Measurements from ENCODE around the gene PCED1B. TPM values are rescaled to one million over a fixed set of nuclear protein-coding genes. Genes with fewer than 3 reads are reported as not detected.
"Not testable (repeated sequence)": the region's sequence is repeated elsewhere in the genome, so short reads cannot be mapped to it uniquely, and the experiment has no call there.

The PCED1B gene
- total RNA-seq, 1 donor from 2014 or later: 0.91 TPM

DNA sequence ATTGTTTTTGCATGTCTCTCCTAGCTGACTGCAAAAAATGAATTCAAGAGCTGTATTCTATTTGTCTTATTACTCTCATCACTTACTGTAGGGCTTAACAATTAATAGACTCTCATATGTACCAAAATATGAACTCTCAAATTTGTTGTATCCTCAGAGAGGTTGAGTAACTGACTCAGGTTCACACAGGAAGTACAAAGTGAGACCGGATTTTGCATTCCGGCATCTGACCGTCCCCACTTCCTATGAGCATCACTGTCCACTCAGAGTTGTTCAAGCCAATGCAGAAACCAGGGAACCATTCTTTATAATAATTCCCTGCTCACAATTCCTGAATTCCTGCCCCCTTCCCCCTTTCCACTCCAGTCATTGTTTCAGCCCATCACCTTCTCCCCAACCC, 113.6 kb downstream of the PCED1B start:
- H3K27ac Mint-ChIP-seq: no peak overlapping the region
- H3K27me3 Mint-ChIP-seq: no peaks in the 10 kb centered on the region
- H3K36me3 Mint-ChIP-seq (ENCODE audit: insufficient read depth): no peaks in the 10 kb centered on the region
- TF ChIP-seq, protein P1, sequence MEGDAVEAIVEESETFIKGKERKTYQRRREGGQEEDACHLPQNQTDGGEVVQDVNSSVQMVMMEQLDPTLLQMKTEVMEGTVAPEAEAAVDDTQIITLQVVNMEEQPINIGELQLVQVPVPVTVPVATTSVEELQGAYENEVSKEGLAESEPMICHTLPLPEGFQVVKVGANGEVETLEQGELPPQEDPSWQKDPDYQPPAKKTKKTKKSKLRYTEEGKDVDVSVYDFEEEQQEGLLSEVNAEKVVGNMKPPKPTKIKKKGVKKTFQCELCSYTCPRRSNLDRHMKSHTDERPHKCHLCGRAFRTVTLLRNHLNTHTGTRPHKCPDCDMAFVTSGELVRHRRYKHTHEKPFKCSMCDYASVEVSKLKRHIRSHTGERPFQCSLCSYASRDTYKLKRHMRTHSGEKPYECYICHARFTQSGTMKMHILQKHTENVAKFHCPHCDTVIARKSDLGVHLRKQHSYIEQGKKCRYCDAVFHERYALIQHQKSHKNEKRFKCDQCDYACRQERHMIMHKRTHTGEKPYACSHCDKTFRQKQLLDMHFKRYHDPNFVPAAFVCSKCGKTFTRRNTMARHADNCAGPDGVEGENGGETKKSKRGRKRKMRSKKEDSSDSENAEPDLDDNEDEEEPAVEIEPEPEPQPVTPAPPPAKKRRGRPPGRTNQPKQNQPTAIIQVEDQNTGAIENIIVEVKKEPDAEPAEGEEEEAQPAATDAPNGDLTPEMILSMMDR (IDR thresholded peaks at IDR 0.05; ENCODE audit: unreplicated experiment): no peak
- no peak overlapping the region for H3K4me3 Mint-ChIP-seq (ENCODE audit: low read depth)
- peaks cover 15% of the 10 kb centered on the region for H3K4me1 Mint-ChIP-seq (ENCODE audit: low read depth)
- DNase-seq (ENCODE audit: low spot score, unreplicated experiment): no peak
- no peaks in the 10 kb centered on the region for H3K9me3 Mint-ChIP-seq (ENCODE audit: low read depth)

DNA sequence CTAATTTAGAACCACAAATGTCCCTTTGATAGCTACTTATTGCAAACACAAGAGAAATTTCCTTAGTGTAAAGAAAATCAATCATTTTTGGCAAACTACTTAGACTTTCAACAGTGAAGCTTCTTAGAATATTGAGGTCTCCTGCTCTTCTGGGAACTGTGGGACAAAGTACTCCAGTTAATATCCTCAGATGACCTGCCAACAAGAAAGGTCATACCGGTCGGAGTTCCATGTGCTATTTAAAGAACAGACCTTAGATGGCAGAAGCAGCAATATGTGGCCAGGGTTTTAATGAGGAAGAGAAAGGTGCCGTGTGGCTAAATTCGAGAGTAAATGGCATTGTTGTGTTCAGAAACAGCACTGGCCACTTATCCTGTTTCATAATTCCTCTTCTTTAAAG, 115.1 kb downstream of the PCED1B start:
- H3K36me3 Mint-ChIP-seq (ENCODE audit: insufficient read depth): no peaks in the 10 kb centered on the region
- peaks cover 13% of the 10 kb centered on the region for H3K4me1 Mint-ChIP-seq (ENCODE audit: low read depth)
- no peaks in the 10 kb centered on the region for H3K9me3 Mint-ChIP-seq (ENCODE audit: low read depth)
- no peak for DNase-seq (ENCODE audit: low spot score, unreplicated experiment)
- no peak overlapping the region for H3K4me3 Mint-ChIP-seq (ENCODE audit: low read depth)
- TF ChIP-seq, protein P1 (IDR thresholded peaks at IDR 0.05; ENCODE audit: unreplicated experiment): no peak
- no peaks in the 10 kb centered on the region for H3K27me3 Mint-ChIP-seq
- no peak overlapping the region for H3K27ac Mint-ChIP-seq

DNA sequence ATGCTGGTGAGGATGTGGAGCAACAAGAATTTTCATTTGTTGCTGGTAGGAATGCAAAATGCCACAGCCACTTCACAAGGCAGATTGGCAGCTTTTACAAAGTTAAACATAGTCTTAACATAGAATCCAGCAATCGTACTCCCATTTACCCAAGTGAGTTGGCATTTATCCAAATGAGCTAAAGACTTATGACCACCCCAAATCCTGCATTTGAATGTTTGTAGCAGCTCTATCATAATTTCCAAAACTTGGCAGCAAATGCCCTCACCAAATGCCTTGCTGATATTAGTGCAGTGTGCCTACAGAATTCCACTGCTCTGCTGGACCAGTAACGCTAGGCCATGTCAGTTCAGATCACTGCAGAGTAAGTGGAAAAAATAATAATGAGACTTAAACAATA, 121.0 kb downstream of the PCED1B start:
- Mint-ChIP-seq H3K4me1 (ENCODE audit: low read depth) (no peaks in the 10 kb centered on the region), H3K9me3 (ENCODE audit: low read depth) (no peaks in the 10 kb centered on the region), H3K36me3 (ENCODE audit: insufficient read depth) (no peaks in the 10 kb centered on the region), H3K27me3 (no peaks in the 10 kb centered on the region), H3K4me3 (ENCODE audit: low read depth) (no peak overlapping the region), H3K27ac (no peak overlapping the region)
- DNase-seq (ENCODE audit: low spot score, unreplicated experiment): no peak
- TF ChIP-seq, protein P1 (IDR thresholded peaks at IDR 0.05; ENCODE audit: unreplicated experiment): no peak

DNA sequence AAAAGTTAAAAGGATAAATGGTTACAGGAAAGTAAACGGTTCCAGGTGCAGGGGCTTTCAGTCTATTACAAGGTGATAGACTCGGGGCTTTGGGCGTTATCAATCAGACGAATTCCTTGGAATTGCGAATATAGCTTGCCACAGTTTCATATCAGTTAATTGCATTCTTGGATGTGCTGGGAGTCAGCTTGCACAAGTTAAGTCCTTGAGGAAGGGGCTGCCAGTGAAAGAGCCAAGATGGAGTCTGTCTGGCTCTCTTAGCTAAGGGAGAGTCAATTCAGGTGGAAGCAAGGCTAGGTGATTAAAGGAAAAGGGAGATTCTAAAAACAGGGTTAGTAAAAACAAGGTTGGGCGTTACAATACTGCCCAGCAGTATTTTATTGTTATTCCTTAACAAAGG, 121.8 kb downstream of the PCED1B start:
- not testable (repeated sequence) for H3K27me3 Mint-ChIP-seq; H3K4me1 Mint-ChIP-seq (ENCODE audit: low read depth); H3K36me3 Mint-ChIP-seq (ENCODE audit: insufficient read depth); H3K27ac Mint-ChIP-seq; H3K9me3 Mint-ChIP-seq (ENCODE audit: low read depth); H3K4me3 Mint-ChIP-seq (ENCODE audit: low read depth); DNase-seq (ENCODE audit: low spot score, unreplicated experiment)

DNA sequence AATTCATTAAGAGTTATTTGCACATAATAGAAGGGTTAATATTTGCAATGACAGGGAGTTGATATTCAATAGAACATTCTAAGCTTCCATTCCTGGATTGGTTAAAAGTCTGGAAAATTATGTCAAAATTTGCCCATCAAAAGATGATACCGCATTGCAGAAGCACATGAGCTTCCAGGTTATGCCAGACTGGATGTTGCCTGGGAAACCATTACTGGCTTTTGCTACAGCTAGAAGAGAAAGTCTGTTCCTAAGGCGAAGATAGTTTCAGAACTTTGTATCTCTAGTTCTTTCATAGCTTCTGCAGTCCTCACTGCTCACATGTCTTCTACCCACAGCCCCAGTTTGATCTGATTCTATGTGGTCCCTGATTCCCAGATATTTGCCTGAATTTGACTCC, 122.8 kb downstream of the PCED1B start:
- Mint-ChIP-seq H3K9me3 (ENCODE audit: low read depth) (no peaks in the 10 kb centered on the region), H3K4me1 (ENCODE audit: low read depth) (peaks cover 1% of the 10 kb centered on the region), H3K27ac (no peak overlapping the region), H3K4me3 (ENCODE audit: low read depth) (no peak overlapping the region), H3K36me3 (ENCODE audit: insufficient read depth) (no peaks in the 10 kb centered on the region), H3K27me3 (no peaks in the 10 kb centered on the region)
- TF ChIP-seq, protein P1 (IDR thresholded peaks at IDR 0.05; ENCODE audit: unreplicated experiment): no peak
- no peak for DNase-seq (ENCODE audit: low spot score, unreplicated experiment)

DNA sequence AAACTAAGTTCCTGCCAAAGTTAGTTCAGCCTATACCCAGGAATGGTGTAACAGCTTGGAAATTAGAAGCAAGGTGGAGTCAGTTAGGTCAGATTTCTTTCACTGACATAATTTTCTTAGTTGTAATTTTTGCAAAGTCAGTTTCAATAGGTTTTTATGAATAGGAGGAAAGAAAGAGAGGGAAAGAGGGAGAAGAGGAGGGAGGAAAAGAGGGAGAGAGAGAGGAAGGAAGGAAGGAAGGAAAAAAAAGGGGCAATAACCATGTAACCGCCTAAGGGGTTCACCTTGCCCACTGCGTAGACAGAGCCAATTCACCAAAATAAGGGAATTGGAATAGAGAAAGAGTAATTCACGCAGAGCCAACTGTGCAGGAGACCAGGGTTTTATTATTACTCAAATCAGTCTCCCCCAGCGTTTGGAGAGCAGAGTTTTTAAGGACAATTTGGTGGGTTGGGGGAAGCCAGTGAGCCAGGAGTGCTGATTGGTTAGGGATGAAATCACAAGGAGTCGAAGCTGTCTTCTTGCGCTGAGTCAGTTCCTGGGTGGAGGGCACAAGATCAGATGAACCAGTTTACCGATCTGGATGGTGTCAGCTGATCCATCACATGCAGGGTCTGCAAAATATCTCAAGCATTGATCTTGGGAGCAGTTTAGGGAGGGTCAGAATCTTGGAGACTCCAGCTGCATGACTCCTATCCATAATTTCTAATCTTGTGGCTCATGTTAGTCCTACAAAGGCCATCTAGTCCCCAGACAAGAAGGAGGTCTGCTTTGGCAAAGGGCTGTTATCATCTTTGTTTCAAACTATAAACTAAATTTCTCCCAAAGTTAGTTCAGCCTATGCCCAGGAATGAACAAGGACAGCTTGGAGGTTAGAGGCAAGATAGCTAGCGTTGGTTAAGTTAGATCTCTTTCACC, 126.4 kb downstream of the PCED1B start:
- H3K27ac Mint-ChIP-seq: no peak overlapping the region
- no peaks in the 10 kb centered on the region for H3K9me3 Mint-ChIP-seq (ENCODE audit: low read depth)
- H3K4me1 Mint-ChIP-seq (ENCODE audit: low read depth): peaks cover 1% of the 10 kb centered on the region
- no peak for DNase-seq (ENCODE audit: low spot score, unreplicated experiment)
- H3K27me3 Mint-ChIP-seq: no peaks in the 10 kb centered on the region
- H3K36me3 Mint-ChIP-seq (ENCODE audit: insufficient read depth): no peaks in the 10 kb centered on the region
- no peak overlapping the region for H3K4me3 Mint-ChIP-seq (ENCODE audit: low read depth)
- TF ChIP-seq, protein P1 (IDR thresholded peaks at IDR 0.05; ENCODE audit: unreplicated experiment): no peak
